ENCODE measurements around the gene CTSD. TPM values are rescaled to one million over a fixed set of nuclear protein-coding genes. Genes with fewer than 3 reads are reported as not detected.

Gene CTSD
- total and polyA plus RNA-seq, 11 donors: 420 to 1,779 (median 722) TPM

GRCh38 chr11:1791912-1792311, 28.2 kb upstream of the CTSD start:
- peaks cover 0 to 5% (median 0%) of the 10 kb centered on the region in 12 donors for H3K4me1 ChIP-seq
- intact Hi-C loops (cut with DNase I): loop anchor here in 1 of 10 donors (10.0 kb wide), 1 partner anchor 467 kb away; no protein-coding TSS in a partner anchor
- no peak for TF ChIP-seq POLR2A (IDR thresholded peaks at IDR 0.05)
- TF ChIP-seq CTCF (IDR thresholded peaks at IDR 0.05): no peak
- H3K4me3 ChIP-seq: no peak overlapping the region
- ATAC-seq (no peak), DNase-seq (no peak)
- peaks cover 0 to 19% (median 4%) of the 10 kb centered on the region in 9 donors for H3K27me3 ChIP-seq
- no peaks in the 10 kb centered on the region for H3K36me3 ChIP-seq
- no peak overlapping the region for H3K27ac ChIP-seq
- 81 to 89% (median 86%) methylated on average over 6 of the region's 6 CpGs for WGBS, 4 donors
- H3K9me3 ChIP-seq: peaks cover 0 to 7% (median 0%) of the 10 kb centered on the region in 12 donors

- TF ChIP-seq CTCF (IDR thresholded peaks at IDR 0.05) (no peak), POLR2A (IDR thresholded peaks at IDR 0.05) (no peak)
- DNase-seq (no peak), ATAC-seq (no peak)
- WGBS, 4 donors: 76 to 91% (median 83%) methylated on average over 4 of the region's 4 CpGs
- peaks cover 0 to 37% (median 0%) of the 10 kb centered on the region in 12 donors for H3K4me1 ChIP-seq
- H3K9me3 ChIP-seq: peaks cover 0 to 4% (median 0%) of the 10 kb centered on the region in 12 donors
- peak overlapping the region in 1 of 12 donors; percentile 78 for H3K27ac ChIP-seq
- H3K27me3 ChIP-seq: peaks cover 0 to 4% (median 0%) of the 10 kb centered on the region in 9 donors
- intact Hi-C loops (cut with DNase I): no loop called here
- no peaks in the 10 kb centered on the region for H3K36me3 ChIP-seq
- H3K4me3 ChIP-seq: no peak overlapping the region
Observed at GRCh38 chr11:1786466-1786865, 22.7 kb upstream of the CTSD start.

- no peaks in the 10 kb centered on the region for H3K36me3 ChIP-seq
- no peak for TF ChIP-seq POLR2A (IDR thresholded peaks at IDR 0.05)
- no peak for TF ChIP-seq CTCF (IDR thresholded peaks at IDR 0.05)
- intact Hi-C loops (cut with DNase I): no loop called here
- no peaks in the 10 kb centered on the region for H3K27me3 ChIP-seq
- peaks cover 0 to 43% (median 0%) of the 10 kb centered on the region in 12 donors for H3K4me1 ChIP-seq
- ATAC-seq (peak in 3 of 4 donors; percentile 26 to 72 (median 36)), DNase-seq (no peak)
- H3K9me3 ChIP-seq: peaks cover 0 to 4% (median 0%) of the 10 kb centered on the region in 12 donors
- WGBS, 4 donors: 79 to 85% (median 82%) methylated on average over 21 of the region's 21 CpGs
- peak overlapping the region in 1 of 12 donors; percentile 78 for H3K27ac ChIP-seq
- H3K4me3 ChIP-seq: no peak overlapping the region
Observed at GRCh38 chr11:1785749-1786413, 22.2 kb upstream of the CTSD start.

GRCh38 chr11:1784761-1785650, 21.3 kb upstream of the CTSD start:
- peaks cover 0 to 52% (median 0%) of the 10 kb centered on the region in 12 donors for H3K4me1 ChIP-seq
- ATAC-seq (no peak), DNase-seq (no peak)
- no peak overlapping the region for H3K4me3 ChIP-seq
- no peak for TF ChIP-seq CTCF (IDR thresholded peaks at IDR 0.05)
- no peak for TF ChIP-seq POLR2A (IDR thresholded peaks at IDR 0.05)
- H3K36me3 ChIP-seq: no peaks in the 10 kb centered on the region
- peaks cover 0 to 7% (median 0%) of the 10 kb centered on the region in 9 donors for H3K27me3 ChIP-seq
- H3K9me3 ChIP-seq: peaks cover 0 to 4% (median 0%) of the 10 kb centered on the region in 12 donors
- H3K27ac ChIP-seq: peak overlapping the region in 1 of 12 donors; percentile 65
- intact Hi-C loops (cut with DNase I): no loop called here
- WGBS, 4 donors: 83 to 86% (median 86%) methylated on average over 23 of the region's 23 CpGs
